Effector memory CD4-positive, alpha-beta T cell (primary cell): Measurements from ENCODE around the gene GSTO2.

Source experiments
- DNase-seq, 3 donors: peaks; one replicate each; pipeline ENCODE4 v3.0.0-alpha.2; 2020
- H3K27ac ChIP-seq: 2 replicates; pipeline ENCODE4 v1.7.0; 2013; ENCODE audit warnings: mild to moderate bottlenecking, low read length, moderate library complexity; ENCODE audit not compliant: insufficient read depth, poor library complexity, severe bottlenecking
- H3K27me3 ChIP-seq: replicated peaks from 2 replicates; pipeline ENCODE4 v1.7.0; 2013; ENCODE audit warnings: mild to moderate bottlenecking, low read length; ENCODE audit not compliant: insufficient read depth, control insufficient read depth, poor library complexity, severe bottlenecking
- H3K36me3 ChIP-seq: 2 replicates; pipeline ENCODE4 v1.7.0; 2013; ENCODE audit warnings: mild to moderate bottlenecking, low read length, moderate library complexity; ENCODE audit not compliant: control insufficient read depth, insufficient read depth
- H3K4me1 ChIP-seq: 2 replicates; pipeline ENCODE4 v1.7.0; 2013; ENCODE audit warnings: low read length, mild to moderate bottlenecking; ENCODE audit not compliant: control insufficient read depth, insufficient read depth, poor library complexity, severe bottlenecking
- H3K4me3 ChIP-seq: 2 replicates; pipeline ENCODE4 v1.7.0; 2013; ENCODE audit warnings: low read length, low read depth, mild to moderate bottlenecking; ENCODE audit not compliant: insufficient read depth, poor library complexity, severe bottlenecking
- H3K9me3 ChIP-seq: 2 replicates; pipeline ENCODE4 v1.7.0; 2013; ENCODE audit warnings: mild to moderate bottlenecking, low read length, moderate library complexity; ENCODE audit not compliant: control insufficient read depth
- total RNA-seq, 3 donors: gene quantifications; one replicate each; lab custom pipeline; 2026; lab: John Stamatoyannopoulos, UW

GSTO2 gene
- 1.2 to 2.8 (median 1.2) reads per million in 3 donors for total RNA-seq

DNA sequence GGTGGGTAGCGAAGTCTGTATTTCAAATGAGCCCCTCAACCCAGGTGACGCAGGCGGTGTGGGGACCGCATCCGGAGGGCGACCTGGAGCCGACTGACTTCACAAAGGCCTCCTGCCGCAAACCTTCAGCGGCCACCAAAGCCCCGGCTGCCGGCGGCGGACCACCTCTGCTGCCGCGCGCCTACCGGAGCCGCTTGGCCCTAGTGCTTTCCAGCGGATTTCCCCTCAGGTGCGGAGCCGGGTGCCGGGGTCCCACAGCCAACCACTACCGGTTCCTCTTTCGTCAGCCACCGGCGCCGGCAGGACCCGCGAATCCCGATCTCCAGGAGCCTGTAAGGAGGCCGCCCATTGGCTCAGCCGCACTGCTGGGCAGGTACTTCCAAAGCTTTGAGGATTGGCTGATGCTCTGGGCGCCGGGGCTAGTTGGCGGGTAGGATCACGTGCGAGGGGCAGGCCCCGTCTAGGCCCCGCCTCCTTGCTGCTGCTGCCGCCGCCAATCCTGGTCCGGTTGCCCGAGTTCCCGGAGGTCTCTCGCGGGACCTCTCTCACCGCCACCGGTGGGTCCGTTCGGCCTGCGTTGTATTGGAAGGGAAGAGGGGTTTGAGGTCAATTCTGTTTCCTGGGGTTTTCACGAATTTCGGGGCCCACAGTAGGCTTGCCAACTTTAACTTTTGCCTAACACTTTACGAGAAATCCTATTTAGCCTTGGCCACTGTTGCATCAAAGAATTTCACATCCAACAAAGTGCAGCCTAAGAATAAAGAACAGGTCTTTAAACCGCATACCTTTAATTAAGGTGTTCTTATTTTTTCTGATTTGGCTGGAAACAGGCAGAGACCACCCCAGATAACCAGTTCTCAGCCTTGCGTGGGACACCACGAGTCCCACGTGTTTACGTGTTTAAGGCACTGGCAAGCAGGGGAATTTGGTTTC lies at the start of gene GSTO2:
Gene GSTO2 (plus strand): TSS at position 472 of the 933 bp plus-strand sequence. CDS start 5,732 bp downstream, outside the sequence.
- no peaks in the 10 kb centered on the region for H3K9me3 ChIP-seq
- DNase-seq, result peak; percentile 97 to 99 (median 98)
- H3K27me3 ChIP-seq, result no peaks in the 10 kb centered on the region
- peaks cover 11% of the 10 kb centered on the region for H3K36me3 ChIP-seq
- peak within 1 kb of the TSS; percentile 94 for H3K27ac ChIP-seq
- peaks cover 10% of the 10 kb centered on the region for H3K4me1 ChIP-seq
- H3K4me3 ChIP-seq, result peak within 1 kb of the TSS; percentile 58

DNA sequence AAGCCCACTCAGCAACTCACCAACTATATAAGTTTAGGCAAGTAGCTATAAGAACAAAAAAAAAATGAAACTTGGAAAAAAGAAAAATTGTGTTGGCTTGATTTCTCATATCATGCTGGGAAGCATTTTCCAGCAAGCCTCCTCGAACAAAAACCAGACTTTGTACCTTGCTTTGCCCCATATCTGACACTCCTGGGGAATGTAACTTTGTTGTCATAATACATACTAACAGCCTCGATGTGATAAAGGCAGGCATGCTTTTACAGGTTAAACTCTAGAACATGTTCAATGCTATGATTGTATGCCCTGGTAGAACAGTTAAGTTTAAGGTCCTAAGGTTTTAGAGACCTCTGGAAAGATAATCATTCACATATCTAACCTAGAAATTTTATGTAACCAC lies 48.5 kb upstream of the GSTO2 start:
- H3K4me1 ChIP-seq, result no peaks in the 10 kb centered on the region
- H3K4me3 ChIP-seq, result no peak overlapping the region
- H3K9me3 ChIP-seq, result no peaks in the 10 kb centered on the region
- H3K27ac ChIP-seq, result no peak overlapping the region
- no peaks in the 10 kb centered on the region for H3K27me3 ChIP-seq
- DNase-seq, result no peak
- H3K36me3 ChIP-seq, result no peaks in the 10 kb centered on the region

DNA sequence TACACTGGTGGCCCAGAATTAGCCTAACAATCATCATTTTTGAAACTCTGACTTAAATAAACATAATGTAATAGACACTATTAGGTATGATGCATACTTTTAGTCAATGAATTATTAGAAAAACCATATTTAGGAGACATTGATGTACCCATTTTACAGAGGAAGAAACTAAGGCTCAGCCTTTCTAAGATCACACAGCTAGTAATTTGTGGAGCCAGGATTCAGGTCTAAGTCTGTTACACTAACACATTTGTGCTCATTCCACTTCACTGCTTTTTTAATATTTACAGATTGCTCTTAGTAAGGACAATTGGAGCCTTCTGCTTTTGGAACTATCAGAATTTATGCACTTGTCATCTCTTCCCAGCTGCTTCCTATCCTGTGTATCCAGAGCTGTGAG lies 45.7 kb upstream of the GSTO2 start:
- H3K4me3 ChIP-seq, result no peak overlapping the region
- H3K4me1 ChIP-seq, result no peaks in the 10 kb centered on the region
- H3K27me3 ChIP-seq, result no peaks in the 10 kb centered on the region
- H3K27ac ChIP-seq, result no peak overlapping the region
- no peak for DNase-seq
- no peaks in the 10 kb centered on the region for H3K9me3 ChIP-seq
- H3K36me3 ChIP-seq, result no peaks in the 10 kb centered on the region

DNA sequence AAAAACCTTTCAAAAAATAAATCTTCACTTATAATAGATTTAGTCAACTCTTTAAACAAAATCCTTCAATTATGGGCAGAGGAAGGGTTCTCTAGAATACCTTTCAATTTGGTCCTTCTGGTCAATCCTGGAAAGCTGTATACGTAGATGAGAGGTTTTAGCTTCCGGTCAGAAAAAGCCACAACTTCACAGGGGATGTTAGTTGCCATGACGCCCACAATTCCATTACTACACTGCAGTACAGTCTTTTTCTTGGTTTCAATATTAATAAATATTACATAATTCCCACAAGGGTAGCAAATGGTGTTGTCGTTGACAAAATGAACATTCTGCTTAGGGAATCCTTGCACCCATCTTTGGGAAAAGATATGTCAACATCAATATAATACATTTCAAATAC lies 38.5 kb upstream of the GSTO2 start:
- DNase-seq, result no peak

DNA sequence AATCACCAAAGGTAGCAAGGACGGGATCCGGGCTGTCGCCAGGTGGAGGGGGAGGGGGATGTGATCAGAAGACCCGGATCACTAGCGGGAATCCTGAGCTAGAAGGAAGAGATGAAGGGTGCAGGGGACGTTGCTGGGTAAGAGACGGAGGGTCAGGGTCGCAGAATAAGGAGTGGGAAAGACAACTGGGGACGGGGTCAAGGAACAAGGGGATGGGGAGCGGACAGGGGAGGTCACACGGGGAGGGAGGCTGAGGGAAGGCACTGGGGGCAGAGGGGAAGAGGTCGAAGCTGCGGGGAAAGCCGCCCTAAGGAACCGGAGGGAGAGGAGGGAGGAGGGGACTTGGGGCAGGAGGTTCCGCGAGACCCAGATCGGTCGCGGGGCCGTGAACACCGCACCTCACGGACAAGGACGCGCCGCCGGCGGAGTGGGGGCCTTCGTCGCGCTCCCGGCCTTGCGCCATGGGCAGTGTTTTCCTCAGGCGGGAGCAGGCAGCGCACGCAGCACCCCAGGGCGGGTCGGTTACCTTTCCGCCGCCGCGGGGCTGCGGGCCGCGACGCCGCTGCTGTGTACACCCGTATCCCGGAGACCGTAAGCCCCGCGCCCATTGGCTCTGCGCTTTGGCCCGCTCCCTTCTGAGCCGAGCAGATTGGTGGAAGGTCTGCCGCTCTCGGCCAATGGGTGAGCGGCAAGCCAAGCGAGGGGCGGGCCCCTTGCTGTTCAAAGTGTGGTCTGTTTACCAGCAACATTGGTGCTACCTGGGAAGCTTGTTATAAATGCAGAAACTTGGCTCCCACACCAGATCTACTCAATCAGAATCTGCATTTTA lies 37.0 kb upstream of the GSTO2 start, which contains the start of gene CFAP43:
Gene CFAP43 (minus strand): TSS at position 581 of the 829 bp plus-strand sequence. CDS start 118 bp downstream, at position 463.
- Histone ChIP-seq H3K4me1 (peaks cover 7% of the 10 kb centered on the region), H3K27ac (peak within 1 kb of the TSS; percentile 53), H3K9me3 (no peaks in the 10 kb centered on the region), H3K36me3 (no peaks in the 10 kb centered on the region), H3K4me3 (peak within 1 kb of the TSS; percentile 58), H3K27me3 (peaks cover 5% of the 10 kb centered on the region)
- peak; percentile 98 to 99 (median 99) for DNase-seq

More for the DNA sequence above, 38.5 kb upstream of the GSTO2 start:
- H3K4me1 ChIP-seq, result peaks cover 7% of the 10 kb centered on the region
- H3K36me3 ChIP-seq, result no peaks in the 10 kb centered on the region
- H3K27ac ChIP-seq, result no peak overlapping the region
- no peak overlapping the region for H3K4me3 ChIP-seq
- peaks cover 5% of the 10 kb centered on the region for H3K27me3 ChIP-seq
- no peaks in the 10 kb centered on the region for H3K9me3 ChIP-seq

DNA sequence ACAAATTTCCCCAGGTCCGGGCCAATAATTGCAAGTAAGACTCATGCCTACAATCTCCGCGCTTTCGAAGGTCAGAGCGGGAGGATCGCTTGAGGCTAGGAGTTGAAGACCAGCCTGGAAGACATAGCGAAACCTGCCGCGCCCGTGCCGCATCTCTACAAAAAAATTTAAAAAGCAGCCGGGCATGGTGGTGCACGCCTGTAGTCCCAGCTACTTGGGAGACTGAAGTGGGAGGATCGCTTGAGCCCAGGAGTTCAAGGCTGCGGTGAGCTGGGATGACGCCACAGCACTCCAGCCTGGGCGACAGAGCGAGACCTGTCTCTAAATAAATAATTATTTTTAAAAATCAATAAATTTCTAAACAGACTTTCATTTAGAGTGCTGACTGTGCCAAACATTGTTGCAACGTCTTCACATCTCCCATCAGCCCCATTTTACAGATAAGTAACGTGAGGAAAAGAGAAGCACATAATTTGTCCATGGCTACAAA lies 36.3 kb upstream of the GSTO2 start:
- Histone ChIP-seq H3K36me3 (no peaks in the 10 kb centered on the region), H3K4me3 (peak overlapping the region; percentile 58), H3K27me3 (peaks cover 5% of the 10 kb centered on the region), H3K9me3 (no peaks in the 10 kb centered on the region), H3K27ac (no peak overlapping the region), H3K4me1 (peaks cover 7% of the 10 kb centered on the region)
- DNase-seq, result no peak

DNA sequence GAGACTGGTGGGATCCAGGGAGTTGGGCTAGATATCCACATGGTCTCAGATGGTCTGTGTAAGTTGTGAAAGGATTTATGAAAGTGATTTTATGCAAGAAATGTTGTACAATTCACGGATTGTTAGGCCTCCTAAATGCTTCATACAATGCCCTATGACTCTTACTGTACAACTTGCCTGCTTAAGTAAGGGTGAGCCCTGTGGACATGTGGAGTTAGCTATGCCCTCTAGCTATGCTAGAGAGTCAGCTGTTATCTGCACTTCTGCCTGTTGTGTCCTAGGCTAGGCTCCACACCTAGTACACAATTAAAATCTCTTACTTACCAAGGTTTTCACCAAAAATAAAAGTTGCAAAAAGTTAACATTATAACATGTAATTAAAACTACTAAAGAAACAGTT lies 35.2 kb upstream of the GSTO2 start:
- Histone ChIP-seq H3K36me3 (no peaks in the 10 kb centered on the region), H3K27ac (no peak overlapping the region), H3K4me3 (no peak overlapping the region), H3K27me3 (peaks cover 5% of the 10 kb centered on the region), H3K4me1 (peaks cover 7% of the 10 kb centered on the region), H3K9me3 (no peaks in the 10 kb centered on the region)
- no peak for DNase-seq

DNA sequence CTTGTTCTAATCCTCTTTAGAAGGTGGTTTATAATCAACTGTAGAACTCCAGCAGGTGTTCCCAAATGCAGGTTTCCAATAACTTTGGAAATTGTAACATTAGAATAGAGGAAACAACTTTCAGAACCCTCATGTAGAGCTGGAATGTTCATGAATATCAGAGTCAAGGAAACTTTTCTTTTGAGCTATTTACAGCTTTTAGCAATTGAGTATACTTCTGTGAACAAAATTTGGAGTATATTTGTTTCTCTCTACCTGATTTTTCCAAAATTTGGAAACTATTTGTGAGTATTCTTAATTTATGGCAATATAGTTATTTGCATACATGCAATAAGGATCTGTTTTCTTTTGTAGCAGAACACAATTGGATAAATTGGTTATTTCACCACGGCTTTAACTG lies 34.0 kb upstream of the GSTO2 start:
- Histone ChIP-seq H3K36me3 (no peaks in the 10 kb centered on the region), H3K4me1 (peaks cover 7% of the 10 kb centered on the region), H3K27me3 (peaks cover 5% of the 10 kb centered on the region), H3K4me3 (no peak overlapping the region), H3K27ac (no peak overlapping the region), H3K9me3 (no peaks in the 10 kb centered on the region)
- DNase-seq, result no peak

DNA sequence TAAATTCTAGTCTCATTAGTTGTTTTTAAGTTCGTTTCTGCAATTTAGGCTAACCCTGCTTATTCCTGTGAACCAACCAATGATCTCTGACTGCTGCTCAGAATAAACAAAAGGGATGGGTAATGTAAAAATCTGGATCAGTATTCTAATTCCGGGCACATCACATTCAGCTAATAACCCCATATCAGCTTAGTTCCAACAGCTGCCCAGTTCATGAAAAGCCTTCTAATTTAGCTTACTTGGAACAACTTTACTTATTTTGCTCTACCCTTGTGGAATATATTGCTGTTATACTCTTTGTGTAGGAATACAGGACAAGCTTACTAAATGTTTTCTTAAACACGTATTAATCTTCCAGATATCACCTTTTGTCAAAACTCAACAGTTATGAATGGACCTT lies 33.2 kb upstream of the GSTO2 start:
- Histone ChIP-seq H3K27me3 (peaks cover 5% of the 10 kb centered on the region), H3K36me3 (no peaks in the 10 kb centered on the region), H3K4me3 (no peak overlapping the region), H3K27ac (no peak overlapping the region), H3K4me1 (peaks cover 7% of the 10 kb centered on the region), H3K9me3 (no peaks in the 10 kb centered on the region)
- no peak for DNase-seq
